GM23248 (cell line): Measurements from ENCODE around the gene PON2. TPM values are rescaled to one million over a fixed set of nuclear protein-coding genes. Genes with fewer than 3 reads are reported as not detected.
A peak's percentile ranks its signal among the peaks of the same experiment; 100 is the strongest.

Experiments
- DNase-seq: peaks from one replicate; pipeline ENCODE4 v3.0.0-alpha.2; 2015
- H2AFZ ChIP-seq: fragments of 200-600 bp; sonication (generic); 2 replicates; pipeline ENCODE4 v1.6.1; 2016; ENCODE audit warnings: antibody characterized with exemption
- H3F3A ChIP-seq: fragments of 200-600 bp; sonication (generic); 2 replicates; pipeline ENCODE4 v1.6.1; 2016; ENCODE audit warnings: mild to moderate bottlenecking, antibody characterized with exemption, mixed run types; ENCODE audit not compliant: insufficient read depth
- H3K27ac ChIP-seq: fragments of 200-600 bp; sonication (generic); 2 replicates; pipeline ENCODE4 v1.5.1; 2016; ENCODE audit warnings: mild to moderate bottlenecking
- H3K27me3 ChIP-seq: fragments of 200-600 bp; sonication (generic); replicated peaks from 2 replicates; pipeline ENCODE4 v1.6.1; 2016; ENCODE audit warnings: mild to moderate bottlenecking; ENCODE audit not compliant: insufficient read depth
- H3K36me3 ChIP-seq: fragments of 200-600 bp; sonication (generic); 2 replicates; pipeline ENCODE4 v1.6.1; 2016; ENCODE audit warnings: low read depth, mild to moderate bottlenecking
- H3K4me1 ChIP-seq: fragments of 200-600 bp; sonication (generic); 2 replicates; pipeline ENCODE4 v1.6.1; 2016; ENCODE audit warnings: mild to moderate bottlenecking; ENCODE audit not compliant: insufficient read depth
- H3K4me2 ChIP-seq: fragments of 200-600 bp; sonication (generic); one replicate; pipeline ENCODE4 v1.6.1; 2016; ENCODE audit warnings: mild to moderate bottlenecking; ENCODE audit not compliant: unreplicated experiment
- H3K4me3 ChIP-seq: fragments of 200-600 bp; sonication (generic); 2 replicates; pipeline ENCODE4 v1.5.1; 2016; ENCODE audit warnings: mild to moderate bottlenecking
- H3K79me2 ChIP-seq: fragments of 200-600 bp; sonication (generic); 2 replicates; pipeline ENCODE4 v1.6.1; 2016; ENCODE audit warnings: mild to moderate bottlenecking; ENCODE audit not compliant: insufficient read depth
- H3K9ac ChIP-seq: fragments of 200-600 bp; sonication (generic); 2 replicates; pipeline ENCODE4 v1.6.1; 2016; ENCODE audit warnings: mild to moderate bottlenecking
- H3K9me2 ChIP-seq: fragments of 200-600 bp; sonication (generic); 2 replicates; pipeline ENCODE4 v1.6.1; 2016; ENCODE audit warnings: mixed run types, mild to moderate bottlenecking, moderate library complexity; ENCODE audit not compliant: insufficient read depth
- H3K9me3 ChIP-seq: fragments of 200-600 bp; sonication (generic); one replicate; pipeline ENCODE4 v1.6.1; 2017; ENCODE audit warnings: low read depth
- H4K20me1 ChIP-seq: fragments of 200-600 bp; sonication (generic); 2 replicates; pipeline ENCODE4 v1.6.0; 2016; ENCODE audit not compliant: insufficient read depth
- EZH2 ChIP-seq: fragments of 200-600 bp; sonication (generic); IDR thresholded peaks from 2 replicates; pipeline ENCODE4 v1.6.1; 2018; ENCODE audit warnings: antibody characterized with exemption, mild to moderate bottlenecking; ENCODE audit not compliant: insufficient read depth, poor library complexity, severe bottlenecking
- EZH2phosphoT487 ChIP-seq: fragments of 200-600 bp; sonication (generic); IDR thresholded peaks from 2 replicates; pipeline ENCODE4 v1.6.1; 2018; ENCODE audit warnings: antibody characterized with exemption, moderate library complexity, mild to moderate bottlenecking, low read depth; ENCODE audit not compliant: insufficient read depth
- WGBS, 2 experiments: methylation state at CpG; one replicate each; pipeline ENCODE4 v1.1.6; 2015 to 2017; ENCODE audit warnings: low lambda C conversion rate in 2 of 2, low coverage in 1 of 2; ENCODE audit errors: missing lambda C conversion rate in 2 of 2; 5-methylcytosine and 5-hydroxymethylcytosine counted together
- in situ Hi-C: fragments of 300-500 bp; cut with MboI; formaldehyde crosslinking; loops from 2 replicates; pipeline ENCODE4 v1.15.0; 2020
- polyA plus RNA-seq: library from polyadenylated mRNA; unstranded; fragments of >200 nt; fragmentation: Nextera tagmentation; extraction: Ambion mirVana; gene quantifications from 2 replicates; pipeline ENCODE4 v1.2.1, GENCODE V29; 2016
- total RNA-seq: library from RNA; depleted of rRNA; stranded (reverse); fragments of >200 nt; shearing (Covaris generic); gene quantifications from 2 replicates; pipeline ENCODE4 v1.2.3, GENCODE V29; 2014

The PON2 gene
- total and polyA plus RNA-seq, 2 experiments from 2014 or later: 65.6 to 99.7 TPM

DNA sequence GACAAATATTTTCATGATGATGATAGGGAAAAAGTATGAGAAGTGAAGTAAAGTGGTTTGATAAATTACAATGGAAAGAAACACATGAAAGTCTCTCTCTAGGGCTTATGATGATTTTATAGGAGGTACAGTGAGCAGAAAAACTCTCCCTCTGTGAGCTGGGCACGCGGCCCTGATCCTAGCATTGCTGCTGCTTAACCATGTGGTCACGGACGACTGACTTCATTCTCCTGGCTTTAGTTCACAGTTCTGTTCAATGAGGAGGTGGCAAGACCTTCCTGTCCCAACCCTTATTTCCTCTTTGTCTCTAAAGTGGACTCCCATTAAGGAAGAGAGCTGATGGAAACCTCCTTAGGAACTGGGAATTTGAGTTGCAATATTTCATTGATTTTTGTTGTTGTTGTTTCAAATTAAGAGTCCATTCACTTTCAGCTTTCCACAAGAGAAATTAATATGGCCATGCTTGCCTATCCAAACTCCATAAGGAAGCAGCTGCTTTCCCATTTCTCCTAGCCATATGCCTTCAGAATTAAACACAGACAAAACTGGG is 30.4 kb downstream of the PON2 start:
- WGBS, 2 experiments: 24 to 39% methylated on average over 4 of the region's 4 CpGs
- in situ Hi-C loops: no loop called here
- DNase-seq: peak; percentile 45

DNA sequence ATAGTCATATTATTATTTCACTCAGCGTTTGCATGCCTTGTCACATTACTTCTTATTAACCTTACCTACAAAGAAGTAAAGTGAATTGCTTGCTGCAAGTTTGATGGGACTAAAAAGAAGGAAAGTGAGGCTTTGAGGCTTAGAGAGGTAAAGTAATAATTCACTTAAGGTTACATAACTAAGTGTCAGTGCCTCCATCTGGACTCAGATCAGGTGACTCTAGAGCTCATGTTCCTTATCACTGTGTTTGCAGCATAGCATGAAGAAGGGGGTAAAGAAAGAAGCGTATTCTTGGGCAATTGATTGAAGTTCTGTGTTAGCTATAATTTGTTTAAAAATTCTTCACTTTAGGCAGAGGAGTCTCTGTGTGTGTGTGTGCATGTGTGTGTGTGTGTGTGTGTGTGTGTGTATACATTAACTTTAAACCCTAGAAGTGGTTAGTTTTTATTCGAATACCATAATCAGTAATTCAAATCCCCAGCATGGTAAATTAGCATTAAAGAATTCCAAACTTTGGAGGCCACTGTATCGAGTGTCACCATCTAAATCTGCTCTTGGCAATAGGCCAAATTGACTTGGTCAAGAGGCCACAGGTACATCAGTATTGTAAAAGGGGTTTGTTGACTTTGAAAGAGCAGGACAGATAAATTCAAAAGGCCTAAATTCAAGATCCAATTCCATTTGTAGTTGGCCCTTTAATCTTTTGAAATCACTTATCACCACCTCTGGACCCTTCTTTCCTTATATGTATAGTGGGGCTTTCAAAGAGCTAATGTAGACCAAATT is 36.5 kb downstream of the PON2 start:
- H3K27me3 ChIP-seq: no peaks in the 10 kb centered on the region

More for the DNA sequence above, 30.4 kb downstream of the PON2 start:
- Histone ChIP-seq H3K4me1 (peaks cover 9% of the 10 kb centered on the region), H3K9me3 (no peaks in the 10 kb centered on the region), H3F3A (peaks cover 9% of the 10 kb centered on the region; the same call in 1 of the 2 replicates), H3K9ac (no peak overlapping the region), H3K27me3 (no peaks in the 10 kb centered on the region), H3K9me2 (no peaks in the 10 kb centered on the region), H3K36me3 (peaks cover 19% of the 10 kb centered on the region; the same call in 1 of the 2 replicates), H2AFZ (peak overlapping the region; percentile 45; the same call in 1 of the 2 replicates), H4K20me1 (no peaks in the 10 kb centered on the region), H3K4me3 (no peak overlapping the region), H3K4me2 (no peak overlapping the region), H3K27ac (no peak overlapping the region), H3K79me2 (no peaks in the 10 kb centered on the region)
- no peak for TF ChIP-seq EZH2
- TF ChIP-seq EZH2phosphoT487: no peak

DNA sequence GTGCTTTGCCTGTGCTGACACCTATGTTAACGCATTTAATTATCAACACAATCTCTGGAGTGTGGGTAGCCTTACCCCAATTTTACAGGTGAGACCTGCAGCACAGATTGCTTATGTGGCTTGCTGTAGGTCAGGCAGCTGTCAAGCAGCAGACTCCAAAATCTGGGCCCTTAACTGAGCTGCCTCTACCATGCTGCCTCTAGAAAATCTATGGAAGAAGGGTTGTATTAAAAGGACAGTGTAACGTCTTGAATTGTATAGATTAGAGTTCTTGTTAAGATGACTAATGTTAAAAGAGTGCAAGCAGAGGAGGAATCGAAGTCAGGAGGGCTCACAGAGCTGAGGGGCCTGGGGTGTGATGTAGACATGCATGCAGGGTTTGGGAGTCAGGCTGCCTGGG is 37.4 kb downstream of the PON2 start:
- Histone ChIP-seq H3K9me2 (no peaks in the 10 kb centered on the region), H3K27ac (no peak overlapping the region), H3K4me1 (no peaks in the 10 kb centered on the region), H3K36me3 (no peaks in the 10 kb centered on the region), H3K9me3 (no peaks in the 10 kb centered on the region), H2AFZ (no peak overlapping the region), H3F3A (no peaks in the 10 kb centered on the region), H3K4me3 (no peak overlapping the region), H3K27me3 (no peaks in the 10 kb centered on the region), H3K79me2 (no peaks in the 10 kb centered on the region), H3K9ac (no peak overlapping the region), H4K20me1 (no peaks in the 10 kb centered on the region), H3K4me2 (no peak overlapping the region)
- no peak for DNase-seq
- 95 to 96% methylated on average over 3 of the region's 3 CpGs for WGBS, 2 experiments
- in situ Hi-C loops: no loop called here
- no peak for TF ChIP-seq EZH2phosphoT487
- no peak for TF ChIP-seq EZH2

More for the DNA sequence above, 36.5 kb downstream of the PON2 start:
- Histone ChIP-seq H3F3A (no peaks in the 10 kb centered on the region), H3K4me1 (no peaks in the 10 kb centered on the region), H2AFZ (no peak overlapping the region), H3K27ac (no peak overlapping the region), H4K20me1 (no peaks in the 10 kb centered on the region), H3K79me2 (no peaks in the 10 kb centered on the region), H3K4me3 (no peak overlapping the region), H3K9me3 (no peaks in the 10 kb centered on the region), H3K36me3 (0 out of 2 replicates have a peak, but pooled peaks cover under 1% of the 10 kb centered on the region), H3K9me2 (no peaks in the 10 kb centered on the region), H3K4me2 (no peak overlapping the region), H3K9ac (no peak overlapping the region)
- DNase-seq: no peak
- in situ Hi-C loops: no loop called here
- TF ChIP-seq EZH2phosphoT487 (no peak), EZH2 (no peak)
- WGBS, 2 experiments: 88 to 89% methylated on average over 4 of the region's 4 CpGs

- Histone ChIP-seq H3K9ac (peak within 1 kb of the TSS; percentile 17), H3K4me3 (peak within 1 kb of the TSS; percentile 66)
Observed at GRCh38 chr7:95396136-95397032, 38.4 kb downstream of the PON2 start, which contains the start of gene PON3. Gene PON3, minus strand, starts transcription at chr7:95396375. Its CDS starts 25 bp downstream, at chr7:95396350.

More at GRCh38 chr7:95396136-95397032, 38.4 kb downstream of the PON2 start, which contains the start of gene PON3:
- H3K9me3 ChIP-seq: no peaks in the 10 kb centered on the region
- in situ Hi-C loops: no loop called here
- peak within 1 kb of the TSS; percentile 86 for H3K4me2 ChIP-seq
- no peaks in the 10 kb centered on the region for H3K9me2 ChIP-seq
- no peaks in the 10 kb centered on the region for H3K79me2 ChIP-seq
- H3K36me3 ChIP-seq: no peaks in the 10 kb centered on the region
- no peaks in the 10 kb centered on the region for H4K20me1 ChIP-seq
- H3K27me3 ChIP-seq: no peaks in the 10 kb centered on the region
- H3K4me1 ChIP-seq: no peaks in the 10 kb centered on the region
- no peak for TF ChIP-seq EZH2
- no peak for TF ChIP-seq EZH2phosphoT487
- peak; percentile 37 for DNase-seq
- H3F3A ChIP-seq: no peaks in the 10 kb centered on the region
- H2AFZ ChIP-seq: peak within 1 kb of the TSS; percentile 90
- 8 to 9% methylated on average over 61 to 68 of the region's 68 CpGs for WGBS, 2 experiments
- no peak within 1 kb of the TSS for H3K27ac ChIP-seq
